Measurements from ENCODE around the gene SLC41A1.
A peak's percentile ranks its signal among the peaks of the same experiment; 100 is the strongest.

GRCh38 chr1:205810448-205811157, 2.4 kb downstream of the SLC41A1 start:
- TF ChIP-seq CTCF (IDR thresholded peaks at IDR 0.05) (peak; percentile 28; the same call in 1 of the 2 replicates), SIN3A (IDR thresholded peaks at IDR 0.05; ENCODE audit: borderline replicate concordance, insufficient read depth, low read depth, low read length) (no peak), REST (IDR thresholded peaks at IDR 0.05; ENCODE audit: insufficient read depth in 1 of 2, low read depth in 2 of 2, low read length in 1 of 2) (no peak), TCF7L2 (IDR thresholded peaks at IDR 0.05; ENCODE audit: low read depth, low read length) (no peak), POLR2AphosphoS5 (IDR thresholded peaks at IDR 0.05; ENCODE audit: low read depth, low read length) (no peak)

Data from Panc1 (cell line).